ENCODE data around the gene PAGE1. TPM values are rescaled to one million over a fixed set of nuclear protein-coding genes. Genes with fewer than 3 reads are reported as not detected.
"Not testable (repeated sequence)": the region's sequence is repeated elsewhere in the genome, so short reads cannot be mapped to it uniquely, and the experiment has no call there.

PAGE1 gene
- not detected in 2 replicates for total RNA-seq (2014; rRNA removed; shearing (Covaris generic); ENCODE audit: low replicate concordance)

GRCh38 chrX:49695276-49696180 is at the start of gene PAGE1:
PAGE1 (minus strand) TSS chrX:49695984; CDS start chrX:49694770, 1,214 bp downstream.
- no peak within 1 kb of the TSS for H3K4me3 ChIP-seq
- no peak for DNase-seq
- H3K36me3 ChIP-seq, result no peaks in the 10 kb centered on the region
- no peaks in the 10 kb centered on the region for H3K9me3 ChIP-seq
- H3K27me3 ChIP-seq, result no peaks in the 10 kb centered on the region

GRCh38 chrX:49741501-49741900 is 45.7 kb upstream of the PAGE1 start:
- not testable (repeated sequence) for H3K9me3 ChIP-seq, H3K4me3 ChIP-seq, DNase-seq, H3K36me3 ChIP-seq, H3K27me3 ChIP-seq

GRCh38 chrX:49727847-49728246 is 32.1 kb upstream of the PAGE1 start:
- no peaks in the 10 kb centered on the region for H3K9me3 ChIP-seq

GRCh38 chrX:49726966-49727365 is 31.2 kb upstream of the PAGE1 start:
- H3K27me3 ChIP-seq, result no peaks in the 10 kb centered on the region

More at GRCh38 chrX:49727847-49728246, 32.1 kb upstream of the PAGE1 start:
- no peak for DNase-seq
- Histone ChIP-seq H3K4me3 (no peak overlapping the region), H3K36me3 (no peaks in the 10 kb centered on the region), H3K27me3 (no peaks in the 10 kb centered on the region)

GRCh38 chrX:49725923-49726904 is 30.4 kb upstream of the PAGE1 start:
- H3K4me3 ChIP-seq, result no peak overlapping the region
- no peaks in the 10 kb centered on the region for H3K9me3 ChIP-seq
- DNase-seq, result no peak
- H3K36me3 ChIP-seq, result no peaks in the 10 kb centered on the region
- H3K27me3 ChIP-seq, result no peaks in the 10 kb centered on the region

More at GRCh38 chrX:49726966-49727365, 31.2 kb upstream of the PAGE1 start:
- DNase-seq, result no peak
- Histone ChIP-seq H3K36me3 (no peaks in the 10 kb centered on the region), H3K9me3 (no peaks in the 10 kb centered on the region), H3K4me3 (no peak overlapping the region)

- Histone ChIP-seq H3K36me3 (no peaks in the 10 kb centered on the region), H3K27me3 (no peaks in the 10 kb centered on the region), H3K9me3 (no peaks in the 10 kb centered on the region), H3K4me3 (no peak overlapping the region)
- no peak for DNase-seq
Observed at GRCh38 chrX:49725401-49725800, 29.6 kb upstream of the PAGE1 start.

GRCh38 chrX:49720106-49720505 is 24.3 kb upstream of the PAGE1 start:
- not testable (repeated sequence) for H3K27me3 ChIP-seq, H3K4me3 ChIP-seq

GRCh38 chrX:49712577-49712976 is 16.8 kb upstream of the PAGE1 start:
- DNase-seq, result no peak
- no peaks in the 10 kb centered on the region for H3K27me3 ChIP-seq
- H3K9me3 ChIP-seq, result no peaks in the 10 kb centered on the region
- H3K36me3 ChIP-seq, result no peaks in the 10 kb centered on the region
- no peak overlapping the region for H3K4me3 ChIP-seq

More at GRCh38 chrX:49720106-49720505, 24.3 kb upstream of the PAGE1 start:
- DNase-seq, H3K9me3 ChIP-seq, H3K36me3 ChIP-seq: not testable (repeated sequence)

GRCh38 chrX:49710744-49711319 is 15.0 kb upstream of the PAGE1 start:
- no peaks in the 10 kb centered on the region for H3K36me3 ChIP-seq
- H3K4me3 ChIP-seq, result no peak overlapping the region
- H3K27me3 ChIP-seq, result no peaks in the 10 kb centered on the region
- no peak for DNase-seq
- H3K9me3 ChIP-seq, result no peaks in the 10 kb centered on the region

GRCh38 chrX:49704691-49705404 is 9.1 kb upstream of the PAGE1 start:
- H3K9me3 ChIP-seq, result no peaks in the 10 kb centered on the region
- no peaks in the 10 kb centered on the region for H3K27me3 ChIP-seq
- H3K4me3 ChIP-seq, result no peak overlapping the region
- no peaks in the 10 kb centered on the region for H3K36me3 ChIP-seq
- DNase-seq, result no peak

GRCh38 chrX:49701933-49702332 is 6.1 kb upstream of the PAGE1 start:
- no peaks in the 10 kb centered on the region for H3K36me3 ChIP-seq
- no peak overlapping the region for H3K4me3 ChIP-seq
- no peaks in the 10 kb centered on the region for H3K27me3 ChIP-seq
- DNase-seq, result no peak
- H3K9me3 ChIP-seq, result no peaks in the 10 kb centered on the region

- DNase-seq, result no peak
- H3K9me3 ChIP-seq, result no peaks in the 10 kb centered on the region
Observed at GRCh38 chrX:49701323-49701722, 5.5 kb upstream of the PAGE1 start.

GRCh38 chrX:49675075-49675719 is 20.6 kb downstream of the PAGE1 start:
- no peak overlapping the region for H3K4me3 ChIP-seq
- no peaks in the 10 kb centered on the region for H3K27me3 ChIP-seq
- no peaks in the 10 kb centered on the region for H3K9me3 ChIP-seq
- H3K36me3 ChIP-seq, result no peaks in the 10 kb centered on the region
- no peak for DNase-seq

More at GRCh38 chrX:49701323-49701722, 5.5 kb upstream of the PAGE1 start:
- Histone ChIP-seq H3K27me3 (no peaks in the 10 kb centered on the region), H3K36me3 (no peaks in the 10 kb centered on the region), H3K4me3 (no peak overlapping the region)

- no peaks in the 10 kb centered on the region for H3K27me3 ChIP-seq
- no peak overlapping the region for H3K4me3 ChIP-seq
- H3K9me3 ChIP-seq, result no peaks in the 10 kb centered on the region
- H3K36me3 ChIP-seq, result no peaks in the 10 kb centered on the region
- no peak for DNase-seq
Observed at GRCh38 chrX:49673394-49673793, 22.4 kb downstream of the PAGE1 start.

GRCh38 chrX:49664824-49665223 is 31.0 kb downstream of the PAGE1 start:
- no peaks in the 10 kb centered on the region for H3K36me3 ChIP-seq
- no peak overlapping the region for H3K4me3 ChIP-seq
- no peak for DNase-seq
- no peaks in the 10 kb centered on the region for H3K9me3 ChIP-seq
- no peaks in the 10 kb centered on the region for H3K27me3 ChIP-seq

GRCh38 chrX:49661881-49662280 is 33.9 kb downstream of the PAGE1 start:
- no peaks in the 10 kb centered on the region for H3K36me3 ChIP-seq
- no peaks in the 10 kb centered on the region for H3K9me3 ChIP-seq
- no peaks in the 10 kb centered on the region for H3K27me3 ChIP-seq
- H3K4me3 ChIP-seq, result no peak overlapping the region
- DNase-seq, result no peak
